ENCODE data around the gene MOSPD3.

MOSPD3 gene

GRCh38 chr7:100575746-100576383 lies 36.5 kb upstream of the MOSPD3 start:
- no peak for DNase-seq (ENCODE audit: low read depth)

GRCh38 chr7:100576384-100576993 lies 35.9 kb upstream of the MOSPD3 start:
- no peak for DNase-seq (ENCODE audit: low read depth)

GRCh38 chr7:100577103-100577502 lies 35.2 kb upstream of the MOSPD3 start:
- DNase-seq (ENCODE audit: low read depth), result no peak

GRCh38 chr7:100577507-100577906 lies 34.8 kb upstream of the MOSPD3 start:
- DNase-seq (ENCODE audit: low read depth), result no peak

GRCh38 chr7:100578246-100579183 lies 33.8 kb upstream of the MOSPD3 start:
- DNase-seq (ENCODE audit: low read depth), result no peak

- DNase-seq (ENCODE audit: low read depth), result no peak
Observed at GRCh38 chr7:100580466-100581283, 31.7 kb upstream of the MOSPD3 start.

- DNase-seq (ENCODE audit: low read depth), result no peak
Observed at GRCh38 chr7:100582041-100582579, 30.2 kb upstream of the MOSPD3 start.

- no peak for DNase-seq (ENCODE audit: low read depth)
Observed at GRCh38 chr7:100582650-100583049, 29.7 kb upstream of the MOSPD3 start.

- DNase-seq (ENCODE audit: low read depth), result peak; percentile 42
Observed at GRCh38 chr7:100583132-100584053, 28.9 kb upstream of the MOSPD3 start.

- DNase-seq (ENCODE audit: low read depth), result peak; percentile 29
Observed at GRCh38 chr7:100584054-100584682, 28.2 kb upstream of the MOSPD3 start.

- DNase-seq (ENCODE audit: low read depth), result peak; percentile 77
Observed at GRCh38 chr7:100584683-100585510, 27.4 kb upstream of the MOSPD3 start.

- no peak for DNase-seq (ENCODE audit: low read depth)
Observed at GRCh38 chr7:100585511-100586265, 26.7 kb upstream of the MOSPD3 start, which contains the start of gene LRCH4. Gene LRCH4 (minus strand): TSS chr7:100586129. CDS start chr7:100586100, 29 bp downstream.

- peak; percentile 100 for DNase-seq (ENCODE audit: low read depth)
Observed at GRCh38 chr7:100586266-100587025, 25.9 kb upstream of the MOSPD3 start, which contains the start of gene FBXO24. Gene FBXO24 (plus strand): TSS chr7:100586328. CDS start chr7:100586626, 298 bp downstream.

- peak; percentile 54 for DNase-seq (ENCODE audit: low read depth)
Observed at GRCh38 chr7:100588438-100588837, 23.9 kb upstream of the MOSPD3 start.

GRCh38 chr7:100589341-100589947 lies 22.9 kb upstream of the MOSPD3 start:
- DNase-seq (ENCODE audit: low read depth), result no peak

- DNase-seq (ENCODE audit: low read depth), result no peak
Observed at GRCh38 chr7:100590077-100590737, 22.1 kb upstream of the MOSPD3 start.
